H1 (cell line): Measurements from ENCODE around the gene RRAGC. TPM values are rescaled to one million over a fixed set of nuclear protein-coding genes. Genes with fewer than 3 reads are reported as not detected.

Experiments used
- ASH2L ChIP-seq: fragments of 200-600, 300-600 bp; sonication (generic); IDR thresholded peaks from one replicate; pipeline ENCODE4 v1.7.1; 2017; ENCODE audit warnings: low read length
- BACH1 ChIP-seq: IDR thresholded peaks from 2 replicates; pipeline ENCODE4 v1.6.1; 2012; ENCODE audit warnings: low read length, improper control_type of control experiment
- HDAC6 ChIP-seq: IDR thresholded peaks from one replicate; pipeline ENCODE4 v1.7.1; 2012; ENCODE audit warnings: low read depth, mild to moderate bottlenecking, inconsistent platforms, low read length, moderate library complexity
- NANOG ChIP-seq: IDR thresholded peaks from 2 replicates; pipeline ENCODE4 v1.6.1; 2011; ENCODE audit warnings: low read length, low read depth, mild to moderate bottlenecking, inconsistent platforms; ENCODE audit not compliant: insufficient read depth, poor library complexity, severe bottlenecking
- POLR2A ChIP-seq, 2 experiments: IDR thresholded peaks; 1 replicate in 1 of 2; 2 replicates in 1 of 2; pipeline ENCODE4 v1.6.1; 2011; ENCODE audit warnings: low read depth in 2 of 2, low read length in 2 of 2, mild to moderate bottlenecking in 2 of 2; ENCODE audit errors: control extremely low read depth in 1 of 2
- polyA plus RNA-seq, 7 experiments: library from polyadenylated mRNA; depleted of rRNA in 3 of 7; stranded (reverse) in 5 of 7; unstranded in 2 of 7; fragments of >200 nt in 5 of 7; fragments of 200-250 nt in 2 of 7; gene quantifications; 1 replicate in 5 of 7; 2 replicates in 1 of 7; 4 replicates in 1 of 7; pipeline versions ENCODE4 v1.2.1 to v1.2.3, GENCODE V29; 2011 to 2013; ENCODE audit warnings: missing spikeins in 2 of 7, mixed read lengths in 2 of 7
- total RNA-seq: library from RNA; stranded (reverse); fragmentation: NEBNext Ultra II Directional; extraction: Animal tissue kit (Norgen Biotek cat#: 25700); gene quantifications from 2 replicates; pipeline ENCODE4 v1.2.1, GENCODE V29; 2021
- TF ChIP-seq, protein P1 (sequence below), 3 experiments: IDR thresholded peaks; 1 replicate in 2 of 3; 2 replicates in 1 of 3; pipeline versions ENCODE4 v1.5.1 to v1.6.1; 2011; ENCODE audit warnings: low read length in 3 of 3, mild to moderate bottlenecking in 3 of 3, inconsistent platforms in 2 of 3, low read depth in 1 of 3, moderate library complexity in 1 of 3; ENCODE audit not compliant: insufficient read depth in 1 of 3; ENCODE audit errors: control extremely low read depth in 1 of 3
- TF ChIP-seq, protein P2 (sequence below): IDR thresholded peaks from 2 replicates; pipeline ENCODE4 v1.6.1; 2012; ENCODE audit warnings: inconsistent platforms

RRAGC gene
- total and polyA plus RNA-seq, 2 of the 8 experiments (the other 6 are each of a cell fraction or from before 2014, with no cell fraction given) = 12.0 to 16.5 TPM

DNA sequence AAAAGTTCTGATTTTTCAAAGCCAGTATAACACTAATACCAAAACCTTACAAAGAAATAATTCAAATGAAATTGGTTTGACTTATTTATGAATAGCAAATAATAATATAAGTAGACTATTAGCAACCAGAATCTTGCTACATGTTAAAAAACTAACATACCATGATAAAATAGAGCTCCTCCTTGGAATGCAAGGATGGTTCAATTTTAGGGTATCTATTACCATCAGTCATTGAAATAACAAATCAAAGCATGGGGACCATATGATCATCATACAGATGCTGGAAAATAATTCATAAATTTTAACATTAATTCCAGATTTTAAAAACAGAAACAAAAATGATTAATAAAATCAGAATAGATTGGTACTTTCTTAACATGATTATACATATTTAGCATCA lies 66.3 kb downstream of the RRAGC start (continued):
- TF ChIP-seq, protein P1, sequence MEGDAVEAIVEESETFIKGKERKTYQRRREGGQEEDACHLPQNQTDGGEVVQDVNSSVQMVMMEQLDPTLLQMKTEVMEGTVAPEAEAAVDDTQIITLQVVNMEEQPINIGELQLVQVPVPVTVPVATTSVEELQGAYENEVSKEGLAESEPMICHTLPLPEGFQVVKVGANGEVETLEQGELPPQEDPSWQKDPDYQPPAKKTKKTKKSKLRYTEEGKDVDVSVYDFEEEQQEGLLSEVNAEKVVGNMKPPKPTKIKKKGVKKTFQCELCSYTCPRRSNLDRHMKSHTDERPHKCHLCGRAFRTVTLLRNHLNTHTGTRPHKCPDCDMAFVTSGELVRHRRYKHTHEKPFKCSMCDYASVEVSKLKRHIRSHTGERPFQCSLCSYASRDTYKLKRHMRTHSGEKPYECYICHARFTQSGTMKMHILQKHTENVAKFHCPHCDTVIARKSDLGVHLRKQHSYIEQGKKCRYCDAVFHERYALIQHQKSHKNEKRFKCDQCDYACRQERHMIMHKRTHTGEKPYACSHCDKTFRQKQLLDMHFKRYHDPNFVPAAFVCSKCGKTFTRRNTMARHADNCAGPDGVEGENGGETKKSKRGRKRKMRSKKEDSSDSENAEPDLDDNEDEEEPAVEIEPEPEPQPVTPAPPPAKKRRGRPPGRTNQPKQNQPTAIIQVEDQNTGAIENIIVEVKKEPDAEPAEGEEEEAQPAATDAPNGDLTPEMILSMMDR (IDR thresholded peaks at IDR 0.05; ENCODE audit: control extremely low read depth in 1 of 3, insufficient read depth in 1 of 3, low read depth in 1 of 3, low read length in 3 of 3) = no peak
- no peak for TF ChIP-seq NANOG
- TF ChIP-seq BACH1 = no peak
- no peak for TF ChIP-seq ASH2L
- TF ChIP-seq HDAC6 = no peak
- TF ChIP-seq, protein P2, sequence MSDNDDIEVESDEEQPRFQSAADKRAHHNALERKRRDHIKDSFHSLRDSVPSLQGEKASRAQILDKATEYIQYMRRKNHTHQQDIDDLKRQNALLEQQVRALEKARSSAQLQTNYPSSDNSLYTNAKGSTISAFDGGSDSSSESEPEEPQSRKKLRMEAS = no peak
- TF ChIP-seq POLR2A (IDR thresholded peaks at IDR 0.05; ENCODE audit: control extremely low read depth in 1 of 2, low read depth in 2 of 2, low read length in 2 of 2) = no peak
- TF ChIP-seq, all 59 proteins: peak for 0
